Skeletal muscle tissue (tissue), 4 donors: ENCODE measurements around the gene MMP2. TPM values are rescaled to one million over a fixed set of nuclear protein-coding genes. Genes with fewer than 3 reads are reported as not detected.

ENCODE experiments used
- H3K27ac ChIP-seq: one replicate; pipeline ENCODE4 v1.7.0; 2013; ENCODE audit warnings: mild to moderate bottlenecking, low read depth, low read length, inconsistent platforms
- H3K27me3 ChIP-seq, 3 donors: one replicate each; pipeline ENCODE4 v1.7.0; 2013; ENCODE audit warnings: low read length in 3 of 3; ENCODE audit not compliant: control insufficient read depth in 3 of 3, insufficient read depth in 3 of 3
- H3K36me3 ChIP-seq, 3 donors: one replicate each; pipeline ENCODE4 v1.7.0; 2013; ENCODE audit warnings: low read length in 3 of 3; ENCODE audit not compliant: control insufficient read depth in 3 of 3, insufficient read depth in 3 of 3
- H3K4me1 ChIP-seq, 3 donors: one replicate each; pipeline ENCODE4 v1.7.0; 2013; ENCODE audit warnings: low read length in 3 of 3, mild to moderate bottlenecking in 3 of 3; ENCODE audit not compliant: control insufficient read depth in 3 of 3, insufficient read depth in 3 of 3
- H3K4me3 ChIP-seq, 3 donors: one replicate each; pipeline ENCODE4 v1.7.0; 2013; ENCODE audit warnings: low read length in 3 of 3
- H3K9ac ChIP-seq, 3 donors: one replicate each; pipeline ENCODE4 v1.7.0; 2013; ENCODE audit warnings: low read length in 3 of 3, mild to moderate bottlenecking in 3 of 3, moderate library complexity in 2 of 3, low read depth in 1 of 3
- H3K9me3 ChIP-seq, 3 donors: one replicate each; pipeline ENCODE4 v1.7.0; 2013; ENCODE audit warnings: low read length in 3 of 3; ENCODE audit not compliant: control insufficient read depth in 3 of 3
- total RNA-seq: library from RNA; depleted of rRNA; stranded (reverse); fragments of >200 nt; gene quantifications from one replicate; pipeline ENCODE4 v1.2.3, GENCODE V29; 2014
- donor health status: Osteomylitis.

MMP2 gene
- total RNA-seq, 1 donor from 2014 or later, result 194 TPM

DNA sequence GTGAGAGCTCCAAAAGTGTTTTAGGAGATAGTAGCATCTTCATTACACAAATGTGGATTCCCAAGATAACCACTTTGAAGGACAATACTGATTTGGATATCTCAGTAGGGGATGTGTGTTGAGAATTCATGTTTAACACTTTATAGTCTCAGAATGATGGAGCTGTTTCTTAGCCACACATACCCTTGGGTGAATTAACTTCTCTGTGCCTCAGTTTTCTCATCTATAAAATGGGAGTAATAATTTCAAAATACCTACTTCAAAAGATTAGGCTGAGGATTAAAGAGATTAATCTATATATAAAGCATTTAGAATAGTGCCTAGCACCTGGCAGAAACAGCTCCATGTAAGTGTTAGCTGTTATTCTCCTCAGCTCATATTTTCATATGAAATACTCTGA lies 48.9 kb downstream of the MMP2 start:
- Histone ChIP-seq H3K36me3 (no peaks in the 10 kb centered on the region), H3K4me3 (no peak overlapping the region), H3K9ac (no peak overlapping the region)

GRCh38 chr16:55529018-55529417 lies 50.0 kb downstream of the MMP2 start:
- Histone ChIP-seq H3K4me3 (no peak overlapping the region), H3K27ac (no peak overlapping the region), H3K9ac (no peak overlapping the region), H3K36me3 (no peaks in the 10 kb centered on the region), H3K27me3 (no peaks in the 10 kb centered on the region), H3K4me1 (no peaks in the 10 kb centered on the region), H3K9me3 (no peaks in the 10 kb centered on the region)

More for the DNA sequence above, 48.9 kb downstream of the MMP2 start:
- Histone ChIP-seq H3K4me1 (no peaks in the 10 kb centered on the region), H3K27ac (no peak overlapping the region), H3K27me3 (no peaks in the 10 kb centered on the region), H3K9me3 (no peaks in the 10 kb centered on the region)

- no peak overlapping the region for H3K4me3 ChIP-seq
- no peaks in the 10 kb centered on the region for H3K9me3 ChIP-seq
- no peak overlapping the region for H3K9ac ChIP-seq
- H3K36me3 ChIP-seq, result no peaks in the 10 kb centered on the region
- H3K4me1 ChIP-seq, result no peaks in the 10 kb centered on the region
- no peak overlapping the region for H3K27ac ChIP-seq
- no peaks in the 10 kb centered on the region for H3K27me3 ChIP-seq
Measured at GRCh38 chr16:55530316-55530856, 51.4 kb downstream of the MMP2 start.

DNA sequence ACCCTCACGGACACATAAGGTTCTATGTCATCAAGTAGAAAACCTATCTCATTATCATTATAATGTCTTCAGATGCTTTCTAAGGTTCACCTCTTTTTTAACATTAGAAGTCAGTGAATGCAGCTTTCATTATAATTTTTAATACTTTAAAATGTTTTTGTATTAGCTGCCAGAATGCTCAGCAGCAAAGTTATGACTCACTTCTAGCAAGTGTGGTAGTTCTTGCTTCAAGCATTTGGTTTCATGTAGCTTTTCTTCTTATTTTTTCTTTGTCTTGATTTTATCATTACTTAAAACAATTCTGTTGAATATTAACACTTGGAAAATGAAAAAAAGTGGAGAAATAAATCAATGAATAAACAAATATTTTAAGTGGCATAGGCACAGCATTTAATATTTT lies 53.2 kb downstream of the MMP2 start:
- Histone ChIP-seq H3K4me3 (no peak overlapping the region), H3K27ac (no peak overlapping the region), H3K4me1 (no peaks in the 10 kb centered on the region), H3K27me3 (no peaks in the 10 kb centered on the region), H3K36me3 (no peaks in the 10 kb centered on the region), H3K9me3 (no peaks in the 10 kb centered on the region), H3K9ac (no peak overlapping the region)

- H3K36me3 ChIP-seq, result no peaks in the 10 kb centered on the region
- H3K9me3 ChIP-seq, result no peaks in the 10 kb centered on the region
- no peak overlapping the region for H3K27ac ChIP-seq
- no peak overlapping the region for H3K9ac ChIP-seq
- H3K4me1 ChIP-seq, result no peaks in the 10 kb centered on the region
- H3K4me3 ChIP-seq, result no peak overlapping the region
- no peaks in the 10 kb centered on the region for H3K27me3 ChIP-seq
Measured at GRCh38 chr16:55534756-55535155, 55.8 kb downstream of the MMP2 start.

- Histone ChIP-seq H3K27ac (no peak overlapping the region), H3K4me3 (no peak overlapping the region)
Measured at GRCh38 chr16:55539049-55539448, 60.1 kb downstream of the MMP2 start.

GRCh38 chr16:55539488-55539887 lies 60.5 kb downstream of the MMP2 start:
- no peak overlapping the region for H3K9ac ChIP-seq

More at GRCh38 chr16:55539049-55539448, 60.1 kb downstream of the MMP2 start:
- Histone ChIP-seq H3K27me3 (no peaks in the 10 kb centered on the region), H3K9me3 (no peaks in the 10 kb centered on the region), H3K4me1 (no peaks in the 10 kb centered on the region), H3K9ac (no peak overlapping the region), H3K36me3 (no peaks in the 10 kb centered on the region)

DNA sequence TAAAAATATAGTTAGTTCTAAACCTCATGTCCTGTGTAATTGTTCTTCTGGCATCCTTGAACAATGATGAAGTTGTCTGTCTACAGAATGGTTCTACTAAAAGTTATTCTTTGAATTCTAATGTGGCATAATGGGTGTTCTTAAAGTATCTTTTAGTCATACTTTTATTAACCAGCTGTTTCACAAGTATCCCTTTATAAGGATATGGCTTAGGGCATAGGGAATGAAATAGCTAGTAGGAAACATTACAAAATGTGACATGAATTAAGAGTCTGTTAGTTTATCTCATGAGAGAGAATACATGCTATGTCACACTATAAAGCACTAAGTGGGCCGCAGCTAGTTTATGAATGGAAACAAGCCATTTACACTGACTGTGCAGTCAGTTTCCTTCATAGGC lies 61.2 kb downstream of the MMP2 start:
- Histone ChIP-seq H3K27me3 (no peaks in the 10 kb centered on the region), H3K4me1 (no peaks in the 10 kb centered on the region), H3K27ac (no peak overlapping the region), H3K9me3 (no peaks in the 10 kb centered on the region), H3K9ac (no peak overlapping the region), H3K36me3 (no peaks in the 10 kb centered on the region), H3K4me3 (no peak overlapping the region)

More at GRCh38 chr16:55539488-55539887, 60.5 kb downstream of the MMP2 start:
- Histone ChIP-seq H3K9me3 (no peaks in the 10 kb centered on the region), H3K27me3 (no peaks in the 10 kb centered on the region), H3K4me1 (no peaks in the 10 kb centered on the region), H3K27ac (no peak overlapping the region), H3K36me3 (no peaks in the 10 kb centered on the region), H3K4me3 (no peak overlapping the region)

DNA sequence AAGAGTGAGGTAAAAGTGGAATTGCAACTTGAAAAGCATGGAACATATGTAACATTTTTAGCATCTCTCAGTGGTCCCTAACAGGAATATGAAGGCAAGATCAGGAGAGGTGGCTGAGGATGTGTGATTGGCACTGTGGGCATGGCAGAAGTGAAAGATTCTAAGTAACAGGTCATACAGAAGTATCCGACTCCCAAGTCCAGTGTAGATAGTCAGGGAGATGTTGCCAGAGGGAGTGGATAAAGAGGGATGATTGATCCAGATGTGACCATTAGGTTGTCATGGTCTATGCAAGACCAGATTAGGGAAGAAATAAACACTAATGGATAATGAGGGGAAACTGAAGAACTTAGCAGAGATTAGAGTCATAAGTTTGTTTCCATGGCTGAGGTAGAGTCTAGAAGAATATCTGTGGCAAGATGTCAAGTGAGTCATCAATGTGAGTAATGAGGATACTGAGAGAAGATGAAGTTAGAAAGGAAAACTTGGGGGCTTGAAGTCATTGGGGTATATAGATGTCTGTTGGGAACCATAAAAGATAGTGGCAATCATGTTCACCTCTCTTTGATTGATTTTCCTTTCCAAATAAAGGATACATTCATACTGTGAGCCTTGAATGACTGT lies 63.6 kb downstream of the MMP2 start:
- Histone ChIP-seq H3K9me3 (no peaks in the 10 kb centered on the region), H3K27me3 (no peaks in the 10 kb centered on the region), H3K4me1 (no peaks in the 10 kb centered on the region), H3K4me3 (no peak overlapping the region), H3K36me3 (no peaks in the 10 kb centered on the region), H3K9ac (no peak overlapping the region), H3K27ac (no peak overlapping the region)

- Histone ChIP-seq H3K4me3 (no peak overlapping the region), H3K27ac (no peak overlapping the region), H3K4me1 (no peaks in the 10 kb centered on the region), H3K9ac (no peak overlapping the region), H3K9me3 (no peaks in the 10 kb centered on the region), H3K27me3 (no peaks in the 10 kb centered on the region), H3K36me3 (no peaks in the 10 kb centered on the region)
Measured at GRCh38 chr16:55543472-55543871, 64.5 kb downstream of the MMP2 start.
